ENCODE results near the gene PLBD2.

PLBD2 gene

GRCh38 chr12:113422030-113422885, 63.9 kb downstream of the PLBD2 start, which contains the start of gene SDSL:
SDSL (plus strand) TSS chr12:113422380; CDS start chr12:113427983, 5,603 bp downstream.
- DNase-seq: no peak

- DNase-seq: no peak
Measured at GRCh38 chr12:113422886-113423669, 64.7 kb downstream of the PLBD2 start.

DNA sequence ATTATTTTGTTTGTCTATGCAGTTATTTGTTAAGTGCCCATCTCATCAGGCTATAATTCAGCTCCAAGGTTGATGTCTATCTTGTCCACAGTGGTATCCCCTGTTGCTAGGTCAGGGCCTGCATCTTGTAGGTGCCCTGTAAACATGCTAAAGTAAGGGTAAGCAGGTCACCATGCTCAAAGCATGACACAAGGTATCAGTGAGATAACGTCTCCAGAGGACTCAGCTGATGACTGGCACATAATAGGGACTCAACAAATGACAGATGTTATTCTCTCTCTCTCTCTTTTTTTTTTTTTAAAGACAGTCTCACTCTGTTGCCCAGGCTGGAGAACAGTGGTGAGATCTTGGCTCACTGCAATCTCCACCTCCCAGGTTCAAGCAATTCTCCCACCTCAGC, 66.1 kb downstream of the PLBD2 start:
- no peak for DNase-seq

- no peak for DNase-seq
Measured at GRCh38 chr12:113424915-113425823, 66.8 kb downstream of the PLBD2 start.

DNA sequence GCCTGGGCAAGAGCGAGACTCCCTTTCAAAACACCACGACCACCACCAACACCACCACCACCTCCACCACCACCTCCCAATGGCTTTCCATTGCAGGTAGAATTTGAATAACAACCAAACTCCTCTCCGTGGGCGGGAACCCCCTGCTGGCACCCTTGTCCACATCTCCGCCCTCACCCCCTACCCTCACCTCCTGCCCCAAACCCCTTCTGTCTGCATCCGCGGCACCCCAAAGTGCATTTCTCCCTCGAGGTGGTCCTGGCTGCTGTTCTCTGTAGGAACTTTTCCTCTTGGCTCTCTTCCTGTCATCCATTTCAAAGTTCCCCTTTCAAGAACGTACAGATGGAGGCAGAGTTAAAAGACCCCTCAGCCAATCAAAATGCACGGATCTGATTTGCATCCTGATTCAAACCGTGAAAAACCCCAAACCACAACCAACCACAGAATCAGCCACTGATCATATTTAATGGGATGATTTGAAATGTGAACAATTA, 67.6 kb downstream of the PLBD2 start:
- DNase-seq: no peak

- DNase-seq: no peak
Measured at GRCh38 chr12:113427882-113428281, 69.5 kb downstream of the PLBD2 start.

- DNase-seq: no peak
Measured at GRCh38 chr12:113428482-113428881, 70.1 kb downstream of the PLBD2 start.

DNA sequence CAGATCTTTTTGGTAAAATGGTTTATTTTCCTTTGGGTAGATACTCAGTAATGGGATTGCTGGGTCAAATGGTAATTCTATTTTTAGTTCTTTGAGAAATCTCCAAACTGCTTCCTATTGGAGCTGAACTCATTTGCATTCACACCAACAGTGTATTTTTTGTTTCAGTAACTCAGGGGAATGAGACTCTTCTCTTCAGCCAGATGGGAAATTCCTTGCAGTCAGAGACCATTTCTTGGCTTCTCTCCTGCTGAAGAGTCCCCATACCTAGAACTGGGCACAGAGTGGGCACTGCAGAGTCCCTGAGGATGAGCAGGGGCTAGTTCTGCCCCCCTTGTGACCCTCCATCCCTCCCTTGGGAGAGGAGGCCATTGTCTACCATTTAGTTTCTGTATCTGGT, 74.6 kb downstream of the PLBD2 start:
- DNase-seq: no peak

DNA sequence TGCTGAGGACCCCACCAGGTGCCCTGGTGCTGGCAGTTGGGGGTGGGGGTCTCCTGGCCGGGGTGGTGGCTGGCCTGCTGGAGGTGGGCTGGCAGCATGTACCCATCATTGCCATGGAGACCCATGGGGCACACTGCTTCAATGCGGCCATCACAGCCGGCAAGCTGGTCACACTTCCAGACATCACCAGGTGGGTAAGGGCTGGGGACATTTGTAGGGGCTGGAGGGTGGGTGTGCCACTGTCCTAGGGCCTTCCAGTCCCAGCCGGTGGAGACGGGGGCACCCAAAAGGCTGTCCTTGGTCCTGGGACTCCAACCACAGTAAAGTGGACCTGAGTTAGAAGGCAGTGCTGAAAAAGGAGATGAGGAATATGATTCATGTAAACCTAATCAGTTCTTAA, 77.0 kb downstream of the PLBD2 start:
- no peak for DNase-seq

DNA sequence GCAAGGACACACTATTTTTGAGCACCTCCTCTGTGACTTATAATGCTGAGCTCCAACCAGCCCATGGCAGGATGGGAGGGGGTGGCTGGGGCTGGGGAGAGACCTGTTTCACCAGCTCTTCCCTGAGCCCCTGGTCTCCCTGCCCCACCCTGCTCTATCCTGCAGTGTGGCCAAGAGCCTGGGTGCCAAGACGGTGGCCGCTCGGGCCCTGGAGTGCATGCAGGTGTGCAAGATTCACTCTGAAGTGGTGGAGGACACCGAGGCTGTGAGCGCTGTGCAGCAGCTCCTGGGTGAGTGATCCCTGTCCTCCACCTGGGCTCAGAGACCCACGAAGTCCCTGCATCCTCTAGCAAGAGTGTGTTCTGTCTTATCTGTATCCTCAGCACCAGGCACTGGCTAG, 78.2 kb downstream of the PLBD2 start:
- DNase-seq: no peak

- no peak for DNase-seq
Measured at GRCh38 chr12:113436993-113437728, 78.8 kb downstream of the PLBD2 start.

DNA sequence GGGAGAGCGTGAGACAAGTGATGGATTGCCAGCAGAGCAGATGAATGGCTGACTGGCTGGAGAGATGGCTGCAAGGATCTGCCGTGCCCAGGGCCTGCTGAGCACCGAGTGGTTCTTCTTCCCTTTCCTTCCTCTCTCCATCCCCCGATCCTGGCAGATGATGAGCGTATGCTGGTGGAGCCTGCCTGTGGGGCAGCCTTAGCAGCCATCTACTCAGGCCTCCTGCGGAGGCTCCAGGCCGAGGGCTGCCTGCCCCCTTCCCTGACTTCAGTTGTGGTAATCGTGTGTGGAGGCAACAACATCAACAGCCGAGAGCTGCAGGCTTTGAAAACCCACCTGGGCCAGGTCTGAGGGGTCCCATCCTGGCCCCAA, 79.3 kb downstream of the PLBD2 start:
- DNase-seq: no peak

- DNase-seq: no peak
Measured at GRCh38 chr12:113438523-113439300, 80.3 kb downstream of the PLBD2 start.

GRCh38 chr12:113439301-113439597, 80.9 kb downstream of the PLBD2 start:
- no peak for DNase-seq

- DNase-seq: no peak
Measured at GRCh38 chr12:113439606-113440030, 81.2 kb downstream of the PLBD2 start.

DNA sequence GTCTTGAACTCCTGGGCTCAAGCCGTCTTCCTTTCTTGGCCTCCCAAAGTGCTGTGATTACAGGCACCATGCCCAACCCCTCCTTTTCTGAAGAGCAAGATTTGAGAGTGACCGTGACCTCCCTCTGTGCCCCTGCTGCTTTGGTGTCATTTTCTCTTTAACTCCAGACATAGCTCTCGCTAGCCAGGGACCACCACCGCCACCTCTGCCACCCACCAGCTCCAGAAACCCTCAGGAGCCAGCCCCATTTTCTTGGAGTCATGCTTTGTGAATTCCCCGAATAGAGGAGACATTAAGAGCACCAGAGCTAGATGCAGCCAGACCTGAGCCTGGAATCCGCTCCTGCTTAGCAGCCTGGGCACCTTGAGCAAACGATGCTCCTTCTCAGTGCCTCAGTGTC, 81.9 kb downstream of the PLBD2 start:
- DNase-seq: no peak

Data from activated gamma-delta T cell (primary cell).